ENCODE data around the gene BCAS1.

- TF ChIP-seq, protein P1, sequence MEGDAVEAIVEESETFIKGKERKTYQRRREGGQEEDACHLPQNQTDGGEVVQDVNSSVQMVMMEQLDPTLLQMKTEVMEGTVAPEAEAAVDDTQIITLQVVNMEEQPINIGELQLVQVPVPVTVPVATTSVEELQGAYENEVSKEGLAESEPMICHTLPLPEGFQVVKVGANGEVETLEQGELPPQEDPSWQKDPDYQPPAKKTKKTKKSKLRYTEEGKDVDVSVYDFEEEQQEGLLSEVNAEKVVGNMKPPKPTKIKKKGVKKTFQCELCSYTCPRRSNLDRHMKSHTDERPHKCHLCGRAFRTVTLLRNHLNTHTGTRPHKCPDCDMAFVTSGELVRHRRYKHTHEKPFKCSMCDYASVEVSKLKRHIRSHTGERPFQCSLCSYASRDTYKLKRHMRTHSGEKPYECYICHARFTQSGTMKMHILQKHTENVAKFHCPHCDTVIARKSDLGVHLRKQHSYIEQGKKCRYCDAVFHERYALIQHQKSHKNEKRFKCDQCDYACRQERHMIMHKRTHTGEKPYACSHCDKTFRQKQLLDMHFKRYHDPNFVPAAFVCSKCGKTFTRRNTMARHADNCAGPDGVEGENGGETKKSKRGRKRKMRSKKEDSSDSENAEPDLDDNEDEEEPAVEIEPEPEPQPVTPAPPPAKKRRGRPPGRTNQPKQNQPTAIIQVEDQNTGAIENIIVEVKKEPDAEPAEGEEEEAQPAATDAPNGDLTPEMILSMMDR (conservative IDR thresholded peaks at IDR 0.05), result no peak
- no peak for TF ChIP-seq ZFX (IDR thresholded peaks at IDR 0.05)
These were observed 20.1 kb upstream of the BCAS1 start for GRCh38 chr20:54090230-54091119.

Measured in C4-2B (cell line).